HG03520 (cell line): ENCODE measurements around the gene SH3BP2.

Experiments used
- ATAC-seq: cut with Tn5 transposase; IDR thresholded peaks from one replicate; pipeline ENCODE4 v1.9.1; 2021; ENCODE audit warnings: mild to moderate bottlenecking, moderate library complexity; ENCODE audit not compliant: unreplicated experiment

The SH3BP2 gene

DNA sequence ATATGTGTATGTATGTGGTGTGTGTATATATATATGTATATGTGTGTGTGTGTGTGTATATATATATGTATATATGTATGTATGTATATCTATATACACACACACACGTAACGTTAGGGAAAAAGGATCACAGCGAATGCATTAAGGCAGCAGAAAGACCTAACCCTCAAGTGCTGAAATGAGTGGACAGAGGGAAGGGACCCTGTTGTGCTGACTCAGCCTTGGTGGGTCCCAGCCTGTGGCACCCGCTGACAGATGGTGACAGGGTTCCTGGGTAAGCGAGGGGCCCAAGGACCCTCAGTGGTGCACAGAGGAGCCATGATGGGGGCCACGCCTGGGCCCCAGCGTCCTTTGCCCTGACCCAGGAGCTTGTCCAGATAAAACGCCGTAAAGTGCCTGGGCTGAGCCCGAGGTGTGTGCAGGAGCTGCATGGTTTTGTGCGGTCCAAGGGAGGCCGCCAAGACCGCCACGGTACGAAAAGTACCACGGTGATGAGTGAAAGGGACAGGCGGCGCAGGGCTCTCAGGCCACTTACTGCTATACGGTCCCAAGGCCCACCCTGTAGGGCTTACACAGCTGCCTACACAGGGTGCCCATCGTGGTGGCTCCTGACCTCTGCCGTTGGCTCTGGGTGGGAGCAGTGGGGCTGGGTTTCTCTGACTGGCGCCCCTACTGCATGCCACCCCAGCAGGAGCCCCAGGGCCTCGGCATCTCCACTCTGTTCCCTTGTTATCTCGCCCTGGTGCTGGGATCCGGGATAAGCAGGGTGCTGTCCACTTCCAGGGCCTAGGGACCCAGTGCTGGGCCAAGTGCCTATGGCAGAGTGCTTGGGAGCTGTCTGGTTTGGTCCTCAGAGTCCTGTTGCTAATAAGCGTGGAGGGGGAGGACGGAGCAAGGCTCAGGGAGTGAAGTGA, 10.0 kb downstream of the SH3BP2 start:
- no peak for ATAC-seq

DNA sequence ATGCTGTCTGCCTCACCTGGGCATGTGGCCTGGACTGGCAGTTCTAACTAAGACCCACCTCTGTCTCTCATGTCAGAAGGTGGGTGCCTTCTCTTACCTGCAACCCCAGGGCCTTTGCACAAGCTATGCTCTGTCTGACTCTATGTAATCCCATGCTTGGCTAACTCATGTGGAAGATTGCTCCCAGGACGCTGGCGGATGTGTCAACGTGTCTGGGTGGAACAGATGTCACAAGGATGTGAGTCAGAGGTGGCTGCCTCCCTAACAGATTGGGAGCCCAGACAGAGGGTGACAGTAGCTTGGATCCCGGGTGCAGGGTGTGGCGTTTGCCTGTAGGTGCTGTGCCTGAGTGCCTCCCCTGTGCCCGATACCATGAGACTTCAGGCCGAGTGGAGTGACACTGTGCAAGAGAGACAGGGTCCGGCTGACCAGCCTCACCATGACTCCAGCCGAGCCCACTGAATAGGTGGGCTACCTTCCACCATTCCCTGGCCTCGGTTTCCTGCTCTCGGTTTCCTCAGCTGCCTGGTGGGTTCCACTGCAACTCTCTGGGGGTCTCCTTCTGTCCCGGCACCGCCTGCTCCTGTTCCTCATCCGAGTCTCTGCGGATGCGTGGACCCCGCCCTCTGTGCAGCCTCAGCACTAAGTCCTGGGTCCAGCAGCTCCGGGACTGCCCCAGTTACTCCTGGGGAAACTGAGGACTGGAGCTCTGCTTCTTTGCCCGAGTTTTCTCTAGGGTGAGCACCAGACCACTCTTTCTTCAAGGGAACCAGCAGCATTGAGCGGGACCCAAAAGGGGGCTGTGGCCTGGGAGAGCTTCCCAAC, 11.0 kb downstream of the SH3BP2 start:
- no peak for ATAC-seq

DNA sequence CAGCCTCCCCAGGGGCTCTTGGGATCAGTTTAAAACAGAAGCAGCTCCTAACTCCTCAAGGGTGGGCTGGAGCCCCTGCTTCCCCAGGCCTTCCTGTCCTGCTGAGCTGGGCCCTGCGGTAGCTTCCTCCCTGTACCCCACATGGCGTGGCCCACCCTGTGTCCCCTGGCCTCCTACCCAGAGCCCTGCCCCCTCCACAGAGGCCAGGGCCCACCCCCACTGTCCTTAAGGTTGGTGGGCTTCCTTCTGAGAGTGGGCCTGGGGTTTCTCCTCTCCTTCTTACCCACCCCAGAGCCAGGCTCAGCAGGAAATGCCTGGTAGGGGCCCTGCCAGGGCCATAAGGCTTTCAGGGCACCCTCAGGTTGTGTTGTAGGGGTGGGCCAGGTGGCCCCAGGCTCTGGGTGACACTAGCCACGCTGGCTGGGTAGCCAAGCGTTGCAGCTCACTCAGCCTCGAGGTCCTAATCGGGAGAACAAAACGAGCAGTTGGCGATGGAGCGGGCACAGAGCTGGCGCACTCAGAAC, 11.6 kb downstream of the SH3BP2 start:
- no peak for ATAC-seq

DNA sequence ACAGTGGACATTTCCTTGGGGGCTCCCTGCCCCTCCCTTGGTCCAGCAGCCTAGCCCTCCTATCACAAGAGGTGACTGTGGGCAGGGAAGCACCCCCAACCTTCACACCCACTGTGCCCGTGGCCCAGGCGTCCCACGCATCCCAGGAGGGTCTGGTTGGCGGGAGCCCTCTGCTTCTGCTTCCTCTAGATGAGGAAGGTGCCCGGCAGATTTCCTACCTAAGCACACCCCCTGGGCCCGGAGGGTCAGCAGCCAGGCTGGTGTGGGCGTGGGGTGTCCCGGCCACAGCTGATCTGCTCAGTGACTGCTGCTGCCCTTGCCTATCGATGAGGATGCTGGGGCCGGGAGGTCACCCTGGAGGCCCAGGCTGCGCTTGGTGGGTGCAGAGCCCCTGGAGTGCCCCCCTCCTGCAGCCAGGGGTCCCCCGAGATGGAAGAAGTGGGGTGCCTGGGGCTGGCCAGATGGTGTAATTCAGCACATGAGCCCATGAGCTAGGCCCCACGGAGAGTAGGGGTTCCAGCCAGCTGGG, 12.2 kb downstream of the SH3BP2 start:
- ATAC-seq: no peak

DNA sequence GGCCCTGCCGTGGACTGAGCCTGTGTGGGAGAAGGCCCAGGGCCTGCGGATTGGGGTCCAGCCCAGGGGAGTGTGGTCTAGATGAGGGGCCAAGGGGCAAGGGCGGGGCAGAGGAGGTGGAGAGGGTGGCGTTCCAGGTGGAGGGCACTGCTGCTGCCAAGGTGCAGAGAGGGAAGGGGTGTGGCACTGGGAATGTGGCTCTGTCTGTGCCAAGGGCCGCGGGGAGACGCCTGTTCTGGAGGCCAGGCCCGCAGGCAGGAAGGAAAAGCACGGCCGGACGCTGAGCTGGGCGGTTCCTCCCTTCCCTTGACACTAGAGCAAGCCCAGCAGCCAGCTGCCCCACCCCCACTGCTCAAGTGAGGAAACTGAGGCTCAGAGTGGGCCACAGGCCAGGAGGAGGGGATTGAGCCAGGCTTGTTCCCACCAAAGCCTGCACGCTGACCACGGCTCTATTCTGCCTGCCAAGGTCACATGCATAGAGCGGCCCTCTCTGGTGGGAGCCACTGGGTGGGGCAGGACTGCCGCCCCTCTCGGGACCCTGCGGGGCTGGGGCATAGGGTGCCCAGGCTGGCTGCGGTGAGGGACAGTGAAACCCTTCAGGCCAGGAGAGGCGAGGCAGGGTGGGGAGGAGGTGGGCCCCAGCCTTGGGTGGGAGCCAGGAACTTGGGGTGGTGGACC, 13.0 kb downstream of the SH3BP2 start:
- no peak for ATAC-seq

DNA sequence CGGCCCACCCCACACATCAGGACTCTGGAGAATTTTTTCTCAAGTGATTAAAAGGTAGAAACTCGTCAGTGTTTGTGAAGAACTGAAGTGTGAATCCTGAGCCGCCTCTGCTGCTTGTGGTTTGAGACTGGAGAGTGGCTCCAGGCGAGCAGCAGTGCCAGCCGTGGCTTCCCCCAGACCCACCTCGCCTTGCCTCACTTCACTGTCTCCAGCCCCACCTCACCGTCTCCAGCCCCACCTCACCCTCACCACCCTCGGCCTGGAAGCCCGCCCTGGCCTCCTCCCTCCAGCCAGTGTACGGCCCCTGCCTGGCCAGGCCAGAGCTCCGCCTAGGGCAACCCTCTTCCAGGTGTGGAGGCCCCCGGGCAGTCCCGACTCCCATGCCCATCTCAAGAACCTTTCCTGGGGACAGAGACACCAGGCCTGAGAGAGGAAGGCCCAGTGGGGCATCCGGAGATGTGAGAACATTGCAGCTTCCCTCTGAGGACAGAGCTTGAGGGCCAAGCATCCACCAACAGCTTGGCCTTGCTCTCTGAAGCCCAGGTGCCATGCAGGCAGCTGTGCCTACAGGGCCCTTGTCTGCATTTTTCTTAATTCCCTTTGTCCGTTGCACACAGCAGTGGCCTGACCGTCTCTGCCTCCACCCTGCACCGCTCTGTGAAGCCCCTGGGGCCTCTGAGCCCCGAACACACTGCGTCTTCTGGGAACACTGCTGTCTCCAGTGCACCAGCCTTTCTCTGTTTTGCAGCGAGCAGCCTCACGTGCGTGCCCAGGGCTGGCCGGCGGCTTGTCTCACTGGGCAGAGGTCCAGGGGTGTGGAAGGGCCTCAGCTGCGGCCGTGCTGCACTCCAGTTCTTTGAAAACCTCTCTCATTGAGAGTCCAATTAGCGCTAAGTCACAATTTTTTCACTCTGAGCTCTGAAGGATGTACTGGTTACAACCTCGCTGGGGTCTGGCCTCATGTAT, 13.8 kb downstream of the SH3BP2 start:
- no peak for ATAC-seq

DNA sequence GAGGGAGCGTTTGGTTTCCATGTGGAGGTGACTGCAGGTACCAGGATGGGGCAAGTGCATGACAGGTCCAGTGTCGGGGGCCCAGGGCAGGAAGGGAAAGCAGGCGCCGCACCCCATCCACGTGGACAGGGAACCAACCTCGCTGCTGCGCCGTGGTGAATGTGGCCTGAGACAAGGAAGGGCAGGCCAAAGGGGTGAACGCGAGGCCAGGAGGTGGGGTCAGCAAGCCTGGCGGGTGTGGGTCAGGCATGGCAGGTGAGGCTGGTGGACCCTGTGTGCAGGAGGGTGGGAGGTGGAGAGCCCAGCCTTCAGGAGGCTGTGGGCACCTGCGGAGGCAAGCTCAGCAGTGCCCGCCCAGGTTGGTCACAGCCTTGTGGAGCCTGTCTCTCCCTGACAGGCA, 14.7 kb downstream of the SH3BP2 start:
- ATAC-seq: no peak

DNA sequence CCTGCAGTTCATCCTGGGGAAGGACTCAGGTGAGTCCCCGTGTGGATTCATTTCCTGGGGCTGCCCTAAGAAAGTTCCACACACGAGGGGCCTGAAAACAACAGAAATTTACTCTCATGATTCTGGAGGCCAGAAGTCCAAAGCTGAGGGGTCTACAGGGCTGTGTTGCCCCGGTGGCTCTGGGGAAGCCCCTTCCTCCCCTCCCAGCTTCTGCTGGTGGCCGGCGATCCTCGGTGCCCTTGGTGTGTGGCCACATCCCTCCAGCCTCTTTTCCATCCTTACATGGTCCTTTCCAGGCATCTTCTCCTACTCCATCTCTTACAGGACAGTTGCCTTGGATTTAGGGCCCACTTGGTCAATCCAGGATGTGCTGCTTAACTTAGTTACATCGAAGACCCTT, 15.1 kb downstream of the SH3BP2 start:
- ATAC-seq: no peak

DNA sequence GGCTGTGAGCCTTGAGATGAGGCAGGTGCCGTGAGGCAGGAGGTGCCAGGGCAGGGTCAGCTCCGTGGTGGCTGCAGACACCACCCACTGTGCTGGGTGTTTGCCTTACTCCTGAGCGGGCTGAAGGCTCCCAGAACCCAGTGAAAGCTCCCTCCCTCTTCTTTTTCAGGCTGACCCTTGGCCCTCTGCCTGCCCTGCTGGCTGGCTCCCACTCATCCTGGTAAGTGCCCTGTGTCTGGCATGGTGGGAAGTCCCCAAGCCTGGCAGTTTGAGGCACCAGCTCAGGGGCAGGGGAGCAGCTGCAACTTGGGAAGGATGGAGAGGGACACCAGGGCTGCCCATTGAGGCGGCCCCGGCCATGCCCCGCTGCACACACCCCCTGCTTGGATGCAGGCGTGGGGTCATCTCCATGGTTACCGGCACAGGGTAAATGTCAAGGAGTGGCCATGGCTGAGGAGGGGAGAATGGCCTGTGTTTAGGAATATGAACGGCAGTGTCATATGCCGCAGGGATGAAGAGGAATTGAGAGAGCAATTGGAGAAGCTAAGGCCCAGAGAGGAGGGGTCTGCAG, 16.8 kb downstream of the SH3BP2 start:
- no peak for ATAC-seq

DNA sequence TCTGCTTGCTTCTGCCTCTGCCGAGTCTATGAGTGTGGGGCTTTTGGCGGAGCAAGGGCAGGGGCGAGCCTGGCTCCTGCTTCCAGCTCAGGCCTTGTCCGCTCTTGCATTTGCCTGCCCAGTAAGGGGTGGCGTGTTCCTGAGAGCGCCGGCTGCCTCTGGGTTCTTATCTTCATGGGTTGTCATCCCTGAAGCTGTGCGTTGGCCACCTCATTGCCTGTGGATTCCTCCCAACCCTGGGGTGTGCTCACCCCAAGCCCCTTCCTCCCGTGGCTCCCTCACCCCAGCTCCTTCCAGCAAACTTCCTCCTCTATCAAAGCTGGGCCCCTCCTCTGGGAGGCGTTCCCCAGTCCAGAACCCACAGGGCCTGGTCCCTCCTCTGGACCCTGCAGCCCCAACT, 17.5 kb downstream of the SH3BP2 start:
- ATAC-seq: no peak

DNA sequence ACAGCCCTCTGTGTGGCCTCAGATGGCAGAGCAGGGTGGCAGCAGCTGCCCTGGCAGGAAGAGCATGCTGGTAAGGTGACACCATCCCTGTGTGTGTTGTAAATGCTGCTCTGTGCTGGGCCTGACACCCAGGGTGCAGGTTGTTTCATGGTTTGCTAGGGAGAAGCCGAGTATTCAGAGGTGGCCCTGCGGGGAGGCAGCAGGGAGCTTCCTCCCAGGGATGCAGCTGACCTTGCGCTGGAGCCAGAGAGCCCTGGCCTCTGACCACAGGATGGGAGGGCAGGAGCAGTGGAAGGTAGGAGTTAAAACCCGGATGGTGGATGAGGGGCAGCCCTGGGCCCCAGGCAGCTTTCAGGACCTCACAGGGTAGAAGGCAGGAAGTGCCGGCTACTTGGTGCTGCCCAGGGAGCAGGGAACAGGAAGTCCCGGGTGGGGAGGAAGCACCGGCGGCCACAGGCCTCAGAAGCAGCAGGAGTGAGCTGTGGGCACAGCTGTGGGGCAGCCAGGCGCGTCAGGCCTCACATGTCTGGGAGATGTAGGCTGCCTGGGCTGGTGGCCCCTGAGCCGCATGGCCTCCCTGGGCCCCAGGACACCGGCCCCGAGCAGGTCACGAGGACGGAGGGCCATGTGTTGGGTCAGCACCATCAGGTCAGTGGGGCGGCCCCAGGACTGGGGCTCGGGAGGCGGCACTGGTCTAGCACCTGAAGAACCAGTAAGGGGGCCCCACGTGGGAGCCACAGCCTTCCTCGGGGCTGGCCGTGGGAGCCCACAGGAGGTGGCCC, 19.1 kb downstream of the SH3BP2 start:
- ATAC-seq: peak; percentile 47

DNA sequence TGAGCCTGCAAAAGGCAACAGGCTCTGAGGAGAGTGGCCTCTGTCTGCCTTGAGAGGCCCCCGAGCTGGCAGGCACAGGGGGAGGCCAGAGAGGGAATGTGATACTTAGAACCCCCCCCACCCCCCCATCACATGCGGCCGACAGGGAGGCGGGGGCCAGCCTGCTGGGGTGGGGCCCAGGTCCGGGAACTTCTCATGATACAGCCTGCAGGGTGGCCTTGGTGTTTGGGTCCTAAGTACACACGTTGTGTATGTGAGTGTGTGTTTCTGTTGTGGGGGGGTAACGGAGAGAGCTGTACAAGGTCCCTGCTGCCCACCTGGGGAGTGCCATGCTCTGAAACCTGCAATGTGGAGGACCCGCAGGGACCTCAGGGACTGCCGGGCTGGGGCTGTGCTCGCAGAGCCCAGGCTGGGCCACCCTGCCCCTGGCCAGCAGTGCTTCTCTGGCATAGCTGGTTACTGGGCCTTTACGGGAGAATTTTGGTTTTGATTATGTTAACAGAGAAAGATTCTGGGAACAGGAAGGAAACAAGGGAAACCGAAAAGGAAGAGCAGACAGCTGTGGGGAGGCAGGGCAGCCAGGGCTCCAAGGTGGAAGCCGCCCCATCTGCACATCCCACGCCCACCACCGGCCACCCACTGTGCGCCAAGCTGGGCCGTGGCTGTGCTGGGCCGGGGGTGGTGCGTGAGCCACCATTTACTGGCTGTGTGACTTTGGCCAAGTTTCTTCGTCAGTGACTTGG, 19.9 kb downstream of the SH3BP2 start:
- ATAC-seq: peak; percentile 18

DNA sequence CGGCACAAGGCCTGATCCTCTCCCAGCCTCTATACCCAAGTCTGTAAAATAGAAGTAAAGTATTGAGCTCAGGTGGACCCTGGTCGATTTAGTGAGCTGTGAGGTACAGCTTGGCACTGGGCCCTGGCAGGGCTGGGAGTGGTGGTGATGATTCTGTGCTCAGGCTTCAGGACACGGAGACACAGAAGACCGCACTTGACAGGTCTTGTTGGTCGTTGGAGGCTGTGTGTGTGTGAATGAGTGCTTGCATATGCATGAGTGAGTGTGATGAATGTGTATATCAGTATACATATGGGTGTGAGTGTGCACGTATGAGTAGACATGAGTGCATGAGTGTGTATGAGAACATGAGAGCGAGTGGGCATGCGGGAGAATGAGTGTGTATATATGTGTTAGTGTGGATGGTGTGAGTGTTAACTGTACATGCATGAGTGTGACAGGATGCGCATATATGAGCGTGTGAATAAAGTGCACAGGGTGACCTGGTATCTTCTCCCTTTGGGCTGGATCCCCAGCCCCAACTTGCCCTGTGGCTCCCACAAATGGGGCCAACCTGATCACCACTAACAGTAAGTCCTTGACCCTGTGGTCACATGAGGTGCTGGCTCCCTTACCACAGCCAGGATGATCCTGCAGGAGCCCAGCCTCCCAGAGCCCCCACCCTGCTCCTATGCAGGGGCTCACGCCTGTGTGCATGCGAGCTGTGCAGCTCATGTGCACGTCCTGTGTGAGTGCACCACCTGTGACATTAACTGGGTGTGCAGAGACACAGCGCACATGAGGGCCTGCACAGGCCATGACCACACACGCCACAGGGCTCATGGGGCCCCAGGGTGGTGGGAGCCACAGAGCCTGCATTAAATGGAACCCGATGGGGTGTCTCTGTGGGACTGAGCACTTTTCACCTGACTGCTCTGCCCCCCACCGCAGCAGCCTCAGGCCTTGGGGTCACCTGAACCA, 20.8 kb downstream of the SH3BP2 start:
- no peak for ATAC-seq

DNA sequence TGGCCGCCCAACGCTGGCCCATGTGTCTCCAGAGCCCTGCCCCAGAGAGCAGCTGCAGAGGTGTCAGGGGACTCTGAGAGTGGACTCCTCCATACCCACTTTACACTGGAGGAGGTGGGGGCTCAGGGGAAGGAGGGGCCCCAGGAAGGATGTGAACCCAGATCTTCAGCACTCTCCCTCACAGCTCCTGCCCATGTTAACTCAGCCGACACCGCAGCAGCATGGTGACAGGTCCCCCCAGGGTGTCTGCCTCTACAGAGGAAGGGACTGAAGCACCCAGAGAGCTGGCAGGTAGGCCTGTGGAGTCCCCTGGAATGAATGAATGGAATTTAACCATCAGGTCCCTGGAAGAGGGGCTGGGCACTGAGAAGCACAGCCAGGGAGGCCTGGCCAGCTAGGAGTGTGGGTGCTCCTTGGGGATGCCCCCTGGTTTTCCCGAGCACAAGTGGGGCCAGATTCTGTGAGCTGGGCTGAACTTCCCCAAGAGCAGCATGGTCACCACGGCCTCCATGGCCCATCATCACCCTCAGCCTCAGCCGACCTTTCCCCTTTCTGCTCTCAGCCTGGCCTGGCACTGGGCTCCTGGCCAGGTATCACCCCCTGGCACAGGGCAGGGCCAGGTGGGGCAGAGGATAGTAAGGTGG, 21.9 kb downstream of the SH3BP2 start:
- no peak for ATAC-seq

DNA sequence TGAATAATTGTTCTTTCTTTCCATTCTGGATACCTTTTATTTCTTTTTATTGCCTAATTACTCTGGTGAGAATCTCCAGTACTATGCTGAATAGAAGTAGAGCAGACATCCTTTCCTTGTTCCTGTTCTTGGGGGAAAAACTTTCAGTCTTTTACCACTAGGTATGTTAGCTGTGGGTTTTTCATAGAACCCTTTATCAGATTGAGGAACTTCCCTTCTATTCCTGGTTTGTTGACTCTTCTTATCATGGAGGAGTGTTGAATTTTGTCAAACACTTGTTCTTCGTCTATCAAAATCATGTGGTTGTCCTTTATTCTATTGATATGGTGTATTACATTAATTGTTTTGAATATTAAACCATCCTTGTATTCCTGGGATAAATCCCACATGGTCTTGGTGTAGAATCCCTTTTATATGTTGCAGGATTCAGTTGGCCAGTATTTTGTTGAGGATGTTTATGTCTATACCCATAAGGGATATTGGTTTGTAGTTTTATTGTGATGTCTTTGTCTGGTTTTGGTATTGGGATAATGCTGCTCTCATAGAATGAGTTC, 23.6 kb downstream of the SH3BP2 start:
- no peak for ATAC-seq

DNA sequence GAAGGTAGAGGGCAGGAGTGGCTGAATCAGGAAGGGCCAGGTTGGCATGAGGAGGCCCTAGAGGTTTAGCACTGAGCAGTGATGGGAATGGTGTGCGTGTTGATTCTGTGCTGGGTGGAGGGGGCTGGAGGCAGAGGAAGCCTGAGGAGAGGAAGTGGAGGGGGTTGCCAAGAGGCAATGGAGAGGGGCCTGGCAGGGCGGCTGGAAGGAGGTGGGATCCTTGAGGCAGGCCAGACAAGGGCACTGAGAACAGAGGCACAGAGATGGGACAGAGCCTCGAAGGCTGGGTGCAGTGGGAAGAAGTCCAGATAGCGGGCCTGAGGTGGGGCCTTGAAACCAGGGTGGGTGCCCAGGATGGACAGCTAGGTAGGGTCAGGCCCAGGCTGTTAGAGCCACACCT, 24.3 kb downstream of the SH3BP2 start:
- ATAC-seq: no peak
